GM19455 (cell line): ENCODE results near the gene USP9X.
"Not testable (repeated sequence)": the region's sequence is repeated elsewhere in the genome, so short reads cannot be mapped to it uniquely, and the experiment has no call there.

ENCODE experiments used
- ATAC-seq: cut with Tn5 transposase; IDR thresholded peaks from one replicate; pipeline ENCODE4 v1.9.1; 2021; ENCODE audit not compliant: unreplicated experiment

The USP9X gene

DNA sequence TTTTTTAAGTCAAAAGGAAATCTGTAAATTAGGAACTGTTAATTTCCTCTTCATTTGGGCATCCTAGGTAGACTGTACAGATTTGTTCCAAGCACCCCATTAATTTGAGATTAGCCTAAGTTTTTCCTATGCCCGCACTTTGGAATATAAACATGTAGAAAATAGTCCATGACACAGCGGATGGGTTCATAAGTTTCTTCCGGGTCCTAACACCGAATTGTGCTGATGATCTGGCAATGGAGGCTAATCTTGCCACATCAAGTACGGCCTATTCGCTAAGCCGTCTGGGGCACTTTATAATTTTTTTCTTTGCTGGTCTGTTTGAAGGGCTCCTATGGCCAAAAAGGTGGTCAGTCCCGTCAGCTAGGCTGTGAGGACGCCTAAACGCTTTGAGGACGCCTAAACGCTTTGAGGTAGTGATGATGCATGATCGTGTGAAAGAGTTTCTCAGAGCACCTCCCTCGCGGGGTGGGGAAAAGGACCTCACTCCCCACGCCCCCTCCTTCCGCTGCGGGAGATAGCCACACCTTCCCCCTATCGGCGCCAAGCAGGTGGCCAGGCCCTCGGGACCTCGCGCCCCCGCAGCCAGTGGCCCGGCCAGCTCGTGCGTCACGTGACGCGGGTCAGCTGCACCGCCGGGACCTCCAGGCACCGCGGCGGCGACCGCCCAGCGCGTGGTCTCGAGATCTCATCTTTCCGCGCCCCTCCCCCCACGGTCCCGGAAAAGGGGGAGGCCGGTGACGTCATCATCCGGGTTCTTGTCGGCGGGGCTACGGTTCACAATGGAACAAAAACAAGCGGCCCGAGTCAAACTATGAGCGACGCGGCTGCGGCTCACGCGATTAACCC is 977 bp upstream of the USP9X start:
- peak; percentile 63 for ATAC-seq

DNA sequence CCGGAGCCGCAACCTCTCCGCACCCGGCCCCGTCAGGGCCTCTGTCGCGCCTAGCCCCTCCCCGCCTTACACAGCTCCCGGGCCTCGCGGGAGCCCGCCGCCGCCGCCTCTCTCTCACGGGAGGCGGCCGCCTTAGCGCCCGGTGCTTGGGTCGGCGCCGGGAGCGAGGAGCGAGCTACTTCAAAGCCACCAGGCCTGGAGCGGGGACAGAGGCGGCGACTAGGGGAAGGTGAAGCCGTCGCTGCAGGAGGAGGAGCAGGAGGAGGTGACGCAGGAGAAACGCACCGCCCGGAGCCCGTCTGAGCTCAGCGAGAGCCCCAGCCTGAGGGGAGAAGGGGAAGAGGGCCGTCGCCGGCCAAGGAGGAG is 250 bp downstream of the USP9X start:
- ATAC-seq = peak; percentile 28

DNA sequence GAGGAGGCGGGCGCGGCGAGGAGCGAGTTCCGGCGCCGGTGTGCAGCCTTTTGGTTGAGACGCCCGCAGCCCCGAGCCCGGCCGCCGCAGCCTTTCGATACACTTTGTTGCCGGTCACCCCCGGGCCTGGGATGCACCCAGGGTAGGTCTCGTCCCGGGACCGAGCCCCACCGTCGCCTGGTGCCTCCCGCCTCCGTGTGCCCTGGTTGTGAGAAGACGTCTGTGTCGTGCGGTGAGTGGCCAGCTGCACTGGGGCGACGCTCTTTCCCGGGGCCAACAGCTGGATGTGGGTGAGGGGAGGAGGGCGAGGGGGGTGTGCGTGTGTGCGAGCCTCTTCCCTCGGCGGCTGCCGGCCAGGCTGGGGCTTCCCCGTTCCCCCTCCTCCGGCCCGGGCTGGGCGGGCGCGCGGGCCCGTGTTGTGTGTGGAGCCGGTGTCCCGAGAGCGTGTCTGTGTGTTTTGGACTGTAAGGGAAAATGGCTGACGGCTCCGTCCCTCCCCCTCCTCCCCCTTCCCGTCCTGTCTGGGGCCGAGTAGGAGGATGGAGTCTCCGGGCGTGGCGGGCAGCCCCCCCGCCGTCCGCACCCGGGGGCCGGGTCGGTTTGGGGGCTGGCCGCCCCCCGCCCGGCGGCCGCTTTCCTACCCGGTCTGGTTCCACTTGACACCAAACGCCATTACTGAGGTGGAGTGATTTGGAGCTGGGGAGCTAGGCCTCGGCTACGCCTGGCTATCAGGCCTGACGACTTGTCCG is 807 bp downstream of the USP9X start:
- peak; percentile 8 for ATAC-seq

DNA sequence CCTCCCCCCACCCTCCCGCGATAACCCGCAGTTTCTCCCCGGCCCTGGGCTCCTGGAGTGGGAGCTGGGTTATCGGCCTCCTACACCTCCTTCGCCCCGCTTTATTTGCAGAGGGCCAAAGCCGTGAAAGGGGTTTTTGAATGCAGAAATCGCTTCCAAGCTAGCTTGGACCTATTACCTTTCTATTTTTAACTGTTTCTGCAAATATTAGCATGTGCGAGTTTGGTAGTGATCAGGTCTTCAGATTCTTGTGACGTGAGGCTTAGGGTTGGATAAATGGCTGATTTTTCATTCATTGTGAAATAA is 1.3 kb downstream of the USP9X start:
- no peak for ATAC-seq

DNA sequence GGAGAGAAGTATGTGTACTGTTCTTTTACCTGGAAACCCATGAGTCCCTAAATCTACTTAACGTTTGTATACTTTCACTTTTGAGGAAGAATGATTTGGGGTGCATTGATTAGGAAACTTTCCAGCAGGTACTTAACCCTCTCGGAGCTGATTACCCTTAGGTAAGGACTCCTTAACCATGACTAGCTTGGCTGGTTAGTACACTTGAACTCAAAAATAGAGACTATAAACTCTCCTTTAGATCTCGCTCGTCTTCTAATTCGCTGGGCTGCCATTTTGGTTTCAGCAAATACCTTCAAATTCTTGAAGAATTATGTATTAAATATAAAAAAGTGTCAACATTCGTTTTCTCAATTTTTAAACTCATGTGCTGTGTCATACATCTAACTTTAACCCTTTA is 2.0 kb downstream of the USP9X start:
- ATAC-seq = no peak

DNA sequence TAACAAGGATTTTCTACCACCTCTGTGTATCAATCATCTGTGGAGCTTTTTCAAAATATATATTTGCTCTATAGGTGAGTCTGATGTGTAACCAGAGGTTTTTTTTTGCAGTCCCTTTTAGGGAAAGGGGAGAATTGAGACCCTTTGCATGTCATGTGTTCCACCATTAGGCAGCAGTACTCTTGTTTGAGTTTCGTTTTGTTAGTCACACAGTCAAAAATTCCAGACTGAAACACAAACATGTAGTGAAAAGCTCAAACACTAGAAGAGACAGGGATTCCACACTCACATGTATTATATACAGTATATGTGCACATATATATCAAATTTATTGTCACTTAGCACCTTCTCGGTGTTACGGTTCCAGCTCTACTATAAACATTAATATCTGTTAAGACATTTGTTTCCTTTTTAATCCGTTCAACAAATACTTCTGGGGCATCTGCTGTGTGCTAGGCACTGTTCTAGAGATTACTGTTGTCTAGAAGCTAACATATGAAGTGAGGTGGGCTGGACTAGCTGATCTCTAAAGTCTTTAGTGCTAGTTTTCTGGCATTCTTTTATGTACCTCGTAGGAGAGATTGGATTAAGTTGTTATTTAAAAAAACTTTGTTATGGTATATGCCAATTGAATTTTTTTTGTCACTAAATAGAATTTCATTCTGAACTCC is 5.5 kb downstream of the USP9X start:
- no peak for ATAC-seq

GRCh38 chrX:41092776-41093175 is 7.5 kb downstream of the USP9X start:
- no peak for ATAC-seq

- ATAC-seq = no peak
These were observed 9.9 kb downstream of the USP9X start for GRCh38 chrX:41095174-41095573.

GRCh38 chrX:41095908-41096307 is 10.7 kb downstream of the USP9X start:
- no peak for ATAC-seq

GRCh38 chrX:41096339-41096955 is 11.2 kb downstream of the USP9X start:
- no peak for ATAC-seq

DNA sequence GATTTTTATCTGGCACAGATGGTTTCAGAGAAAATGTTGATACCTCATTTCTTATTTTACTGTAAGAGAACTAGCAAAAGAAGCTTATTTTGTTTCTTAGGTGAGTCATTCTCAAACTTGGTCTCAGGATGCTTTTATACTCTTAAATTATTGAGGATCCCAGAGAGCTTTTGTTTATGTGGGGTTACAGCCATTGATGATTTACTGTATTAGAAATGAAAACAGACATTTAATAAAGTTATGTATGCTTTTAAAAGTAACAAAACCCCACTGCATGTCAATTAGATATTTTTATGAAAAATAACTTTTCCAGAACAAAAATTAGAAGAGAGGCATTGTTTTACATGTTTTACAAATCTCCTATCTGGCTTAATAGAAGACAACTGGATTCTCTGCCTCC is 12.1 kb downstream of the USP9X start:
- no peak for ATAC-seq

DNA sequence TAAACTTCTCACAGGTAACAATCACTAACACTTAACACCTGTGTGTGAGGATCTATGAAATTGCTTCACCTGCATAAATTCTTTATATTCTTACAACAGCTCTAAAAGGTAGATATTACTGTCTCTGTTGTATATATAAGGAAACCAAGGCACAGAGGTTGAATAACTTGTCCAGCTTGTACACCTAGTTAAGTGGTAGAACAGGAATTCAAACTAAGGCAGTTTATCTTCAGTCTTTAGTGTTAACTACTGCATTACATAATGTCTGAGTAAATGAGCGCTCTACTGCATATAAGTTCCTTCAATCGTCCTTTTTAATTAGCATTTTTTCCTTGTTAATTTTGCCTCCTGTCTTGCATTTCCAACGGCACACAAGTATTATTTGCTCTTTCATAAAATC is 15.0 kb downstream of the USP9X start:
- no peak for ATAC-seq

- ATAC-seq = no peak
These were observed 15.6 kb downstream of the USP9X start for GRCh38 chrX:41100819-41101218.

DNA sequence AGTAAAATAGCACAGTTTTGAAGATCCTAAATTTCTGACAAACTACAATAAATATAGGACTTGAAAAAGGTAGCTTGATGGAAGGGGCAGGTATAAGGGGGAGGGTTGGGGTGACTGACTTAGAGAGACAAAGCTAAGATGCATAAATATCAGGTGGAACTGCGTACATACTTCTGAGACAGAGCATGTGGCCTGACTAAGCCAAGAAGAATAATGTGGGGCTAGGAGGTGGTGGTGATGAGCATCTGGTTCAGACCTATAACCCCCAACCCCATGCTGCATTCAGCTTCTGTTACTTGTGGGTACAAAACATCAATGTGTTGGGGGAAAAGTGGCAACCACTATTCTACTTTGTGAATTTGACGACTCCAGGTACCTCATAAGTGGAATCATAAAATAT is 19.8 kb downstream of the USP9X start:
- no peak for ATAC-seq

- ATAC-seq = not testable (repeated sequence)
These were observed 21.0 kb downstream of the USP9X start for GRCh38 chrX:41106257-41106656.

DNA sequence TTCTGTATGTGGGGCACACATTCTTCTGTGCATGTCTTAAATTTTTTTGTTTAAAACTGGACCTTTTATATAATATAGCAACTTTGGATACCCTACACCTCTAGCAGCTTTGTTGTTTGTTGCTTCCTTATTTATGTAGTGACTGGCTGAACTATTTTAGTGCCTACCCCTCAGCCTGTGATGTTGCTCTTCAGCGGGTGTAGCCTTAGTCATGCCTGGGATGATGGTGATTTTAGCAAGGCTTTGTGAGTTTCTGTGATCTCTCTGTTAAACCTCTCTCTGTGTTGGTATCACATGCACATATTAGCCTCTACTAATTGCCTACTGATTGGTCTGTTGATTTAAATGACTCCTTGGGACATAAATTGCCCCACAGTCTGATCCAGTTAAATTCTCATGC is 22.8 kb downstream of the USP9X start:
- ATAC-seq = no peak

- ATAC-seq = no peak
These were observed 23.4 kb downstream of the USP9X start for GRCh38 chrX:41108463-41109205.

- ATAC-seq = no peak
These were observed 25.8 kb downstream of the USP9X start for GRCh38 chrX:41110801-41111625.

- ATAC-seq = not testable (repeated sequence)
These were observed 29.8 kb downstream of the USP9X start for GRCh38 chrX:41115104-41115425.

GRCh38 chrX:41116948-41117347 is 31.7 kb downstream of the USP9X start:
- ATAC-seq = peak; percentile 78
